Skeletal muscle cell (primary cell): ENCODE data around the gene UNC93A.

Source experiments
- DNase-seq: peaks from one replicate; pipeline ENCODE4 v3.0.0-alpha.2; 2010; ENCODE audit warnings: low read depth
- H3K4me3 ChIP-seq: 2 replicates; pipeline ENCODE4 v1.5.1; 2011; ENCODE audit warnings: low read depth, mild to moderate bottlenecking, control low read depth, low read length, moderate library complexity

Gene UNC93A

GRCh38 chr6:167291623-167292300, 647 bp downstream of the UNC93A start:
- no peak overlapping the region for H3K4me3 ChIP-seq
- DNase-seq = no peak

DNA sequence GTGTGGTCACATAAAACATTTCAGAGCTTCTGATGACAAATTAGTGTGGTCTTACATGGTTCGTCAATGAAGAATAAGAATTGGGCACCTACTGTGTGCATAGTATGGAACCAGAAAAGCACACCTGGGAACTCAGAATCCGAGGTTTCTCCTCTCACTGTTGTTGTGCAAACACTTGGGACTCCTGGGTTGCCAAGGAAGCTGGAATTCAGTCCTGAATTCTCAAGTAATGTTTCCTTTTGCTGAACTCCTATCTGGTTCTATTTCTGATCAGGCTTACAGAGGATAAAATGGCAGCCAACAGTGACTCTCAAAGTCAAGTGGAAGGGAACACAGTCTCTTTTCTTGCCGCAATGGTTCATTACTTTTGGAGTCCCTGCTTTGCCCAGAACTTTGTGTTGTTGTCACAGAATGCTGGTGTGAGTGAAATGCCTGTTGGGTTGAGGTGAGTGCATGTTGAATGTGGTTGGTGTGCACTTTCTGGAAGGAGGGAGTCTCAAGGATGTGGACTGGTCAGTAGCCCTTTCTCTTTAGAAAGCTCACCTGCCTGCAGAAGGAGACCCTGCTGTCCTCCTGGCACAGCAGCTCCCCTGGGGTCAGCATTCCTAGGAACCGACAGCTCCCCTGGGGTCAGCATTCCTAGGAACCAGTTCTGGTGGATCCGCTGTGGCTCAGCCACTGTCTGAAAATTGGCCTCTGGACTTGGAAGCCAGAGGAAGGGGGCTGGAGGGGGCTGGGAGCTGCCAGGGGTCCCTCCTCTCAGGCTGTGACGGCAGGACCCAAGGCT, 1.4 kb downstream of the UNC93A start:
- H3K4me3 ChIP-seq = no peak overlapping the region
- no peak for DNase-seq

DNA sequence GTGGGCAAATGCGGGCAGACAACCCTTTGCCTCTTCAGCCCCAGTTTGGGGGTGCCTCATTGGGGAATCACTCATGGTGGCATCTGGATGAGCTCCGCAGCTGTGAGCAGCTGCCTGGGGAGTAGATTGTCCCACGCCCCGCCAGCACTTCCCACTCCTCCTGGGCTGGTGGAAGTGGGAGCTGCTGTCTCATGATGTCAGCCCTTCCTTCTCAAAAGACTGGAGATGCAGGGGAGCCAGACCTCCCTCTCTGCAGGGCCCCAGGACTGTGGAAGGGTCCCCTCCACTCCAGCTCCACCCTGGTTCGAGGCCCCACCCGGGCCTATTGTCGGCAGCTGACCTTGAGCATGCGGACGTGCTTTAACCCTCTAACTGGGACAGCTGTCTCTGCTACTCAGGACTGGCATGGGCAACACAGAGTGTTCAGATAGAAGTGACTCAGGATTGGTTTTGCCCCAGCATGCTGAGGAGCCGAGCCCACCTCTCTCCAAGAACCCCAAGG, 2.0 kb downstream of the UNC93A start:
- no peak overlapping the region for H3K4me3 ChIP-seq
- no peak for DNase-seq

GRCh38 chr6:167293590-167294091, 2.5 kb downstream of the UNC93A start:
- DNase-seq = no peak
- no peak overlapping the region for H3K4me3 ChIP-seq

- no peak overlapping the region for H3K4me3 ChIP-seq
- no peak for DNase-seq
These were observed 3.1 kb downstream of the UNC93A start for GRCh38 chr6:167294241-167294640.

DNA sequence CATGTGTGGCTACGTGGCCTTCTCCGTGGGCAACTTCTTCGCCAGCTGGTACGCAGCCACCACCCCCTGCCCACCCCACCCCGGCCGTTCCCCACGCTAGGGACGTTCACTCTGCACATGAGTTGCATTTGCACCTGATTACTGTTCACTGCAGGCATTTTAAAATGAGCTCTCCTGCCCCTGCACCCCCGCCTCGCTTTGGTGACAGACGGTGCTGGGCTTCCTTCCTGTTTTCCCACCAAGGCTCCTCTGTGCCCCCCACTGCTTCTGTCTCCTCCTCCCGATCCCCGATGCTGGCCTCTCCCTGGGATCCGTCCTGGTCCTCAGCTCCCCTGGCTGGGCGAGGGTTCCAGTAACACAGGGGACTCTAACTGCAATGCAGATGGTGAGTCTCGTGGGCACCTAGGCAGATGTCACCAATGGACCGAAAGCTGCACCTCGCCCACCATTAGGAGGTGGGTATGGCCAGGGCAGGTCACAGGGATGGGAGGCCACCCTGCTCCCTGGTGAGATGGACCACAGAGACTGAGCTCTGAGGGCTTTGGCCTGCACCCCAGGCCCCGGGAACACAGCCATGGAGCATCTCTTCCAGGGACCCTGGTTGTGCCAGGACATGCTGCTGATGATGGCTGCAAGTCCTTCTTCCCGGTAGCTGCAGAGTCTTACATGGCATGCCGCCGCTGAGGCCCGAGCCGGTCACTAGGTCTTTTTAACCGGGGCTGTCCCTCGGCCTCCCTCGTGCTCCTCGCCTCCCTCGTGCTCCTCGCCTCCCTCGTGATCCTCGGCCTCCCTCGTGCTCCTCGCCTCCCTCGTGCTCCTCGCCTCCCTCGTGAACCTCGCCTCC, 3.8 kb downstream of the UNC93A start:
- H3K4me3 ChIP-seq = no peak overlapping the region
- DNase-seq = no peak

GRCh38 chr6:167295495-167296292, 4.6 kb downstream of the UNC93A start:
- H3K4me3 ChIP-seq = no peak overlapping the region
- no peak for DNase-seq

DNA sequence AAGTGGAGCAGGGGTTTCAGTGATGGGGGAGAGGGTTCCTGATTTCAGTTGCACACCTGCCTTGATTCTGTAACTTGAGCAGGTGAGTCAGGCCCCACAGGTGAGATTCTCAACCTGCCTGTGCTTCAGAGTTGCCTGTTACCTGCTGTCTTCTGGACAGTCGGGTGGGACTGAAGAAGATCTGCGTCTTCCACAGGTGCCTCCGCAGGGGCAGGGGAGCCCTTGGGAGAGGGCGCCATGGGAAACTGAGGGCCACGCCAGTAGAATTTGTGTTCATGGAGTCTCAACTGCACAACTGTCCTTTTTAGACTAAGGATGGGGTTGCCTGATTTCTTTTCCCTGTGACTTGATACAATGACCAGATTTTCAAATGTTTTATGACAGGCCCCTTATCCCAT, 5.2 kb downstream of the UNC93A start:
- no peak overlapping the region for H3K4me3 ChIP-seq
- DNase-seq = no peak

DNA sequence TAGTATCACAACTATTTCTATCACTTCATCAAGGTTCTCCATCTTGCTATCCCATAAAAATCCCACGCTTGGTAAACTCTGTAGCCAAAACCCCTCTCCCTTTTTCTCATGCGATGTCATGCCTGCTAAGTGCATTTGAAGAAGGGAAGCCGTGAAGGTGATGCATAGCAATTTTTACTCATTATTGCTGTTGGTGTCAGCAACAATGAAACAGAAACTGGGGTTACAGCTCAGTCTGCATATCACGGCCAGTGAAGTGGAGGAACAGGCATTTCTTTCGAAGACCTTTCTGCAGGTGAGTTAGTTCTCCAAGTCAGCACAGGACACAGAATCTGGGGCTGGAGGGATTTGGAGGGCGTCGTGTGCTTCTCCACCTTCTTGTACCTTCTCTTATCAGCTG, 5.8 kb downstream of the UNC93A start:
- no peak overlapping the region for H3K4me3 ChIP-seq
- DNase-seq = no peak

- no peak overlapping the region for H3K4me3 ChIP-seq
- DNase-seq = no peak
These were observed 7.0 kb downstream of the UNC93A start for GRCh38 chr6:167298127-167298526.

DNA sequence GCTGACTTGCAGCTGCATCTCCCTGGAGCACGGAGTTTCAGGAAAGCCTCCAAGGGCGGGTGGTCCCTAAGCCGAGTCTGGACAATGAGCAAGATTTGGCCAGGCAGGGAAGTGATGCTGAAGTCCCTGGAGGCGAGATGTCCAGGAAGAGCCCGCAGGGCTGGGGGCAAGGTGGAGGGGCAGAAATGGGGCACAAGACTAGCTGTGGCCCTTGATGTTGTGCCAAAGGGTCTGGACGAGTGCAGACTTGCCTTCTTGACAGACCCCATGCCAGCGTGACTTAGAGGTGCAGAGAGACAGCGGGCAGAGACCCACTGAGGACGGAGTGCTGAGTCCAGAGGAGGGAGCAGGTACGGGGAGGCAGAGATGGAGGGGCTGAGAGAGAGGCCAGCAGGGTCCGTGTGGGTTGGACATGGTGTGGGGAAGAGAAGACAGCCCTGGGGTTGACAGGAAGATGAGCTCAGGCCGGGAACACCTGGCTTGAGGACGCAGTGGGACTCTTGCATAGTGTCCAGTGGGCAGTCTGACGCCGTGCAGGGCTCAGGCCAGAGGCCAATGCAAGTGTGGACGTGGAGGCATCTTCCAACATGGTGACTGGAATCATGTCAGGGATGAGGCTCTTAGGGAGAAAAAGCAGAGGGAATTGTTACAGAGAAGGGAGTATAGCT, 8.7 kb downstream of the UNC93A start:
- no peak for DNase-seq
- no peak overlapping the region for H3K4me3 ChIP-seq

DNA sequence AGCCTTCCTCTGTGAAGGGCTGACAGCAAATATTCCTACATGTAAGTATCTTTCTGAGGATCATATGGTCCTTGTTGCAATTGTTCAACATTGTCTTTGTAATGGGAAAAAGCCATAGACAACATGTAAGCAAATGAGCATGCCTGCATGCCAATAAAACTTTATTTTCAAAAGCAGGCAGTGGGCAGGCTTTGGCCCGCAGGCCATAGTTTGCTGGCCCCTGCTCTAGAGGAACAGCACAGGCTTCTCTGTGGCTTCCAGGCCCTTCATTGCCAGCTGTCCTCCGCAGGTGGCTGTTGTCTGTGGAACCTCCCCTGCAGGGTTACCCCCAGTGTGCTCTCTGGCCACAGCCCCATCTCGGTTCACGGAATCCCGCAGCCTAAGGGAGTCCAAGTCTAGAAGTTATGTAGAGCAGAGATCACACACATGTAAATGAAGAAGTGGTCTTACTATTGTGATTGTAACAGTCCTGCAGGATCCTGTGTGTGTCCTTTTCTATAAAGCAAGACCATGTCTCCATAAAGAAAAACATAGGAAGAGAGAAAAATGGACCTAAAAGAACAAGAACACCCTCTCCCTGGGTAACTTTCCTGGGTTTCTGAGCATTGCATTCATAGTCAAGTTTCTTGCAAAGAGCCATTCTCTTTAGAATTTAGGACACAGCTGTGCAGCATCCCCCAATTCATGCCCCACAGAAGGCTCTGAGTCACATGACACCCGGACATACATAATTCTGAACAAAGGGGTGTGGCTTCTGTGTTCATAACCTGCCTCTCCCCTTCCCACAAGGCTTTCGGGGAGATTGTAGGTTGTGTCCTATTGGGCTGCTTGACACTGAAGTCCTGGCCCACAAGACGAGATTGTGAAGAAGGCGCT, 10.0 kb downstream of the UNC93A start:
- DNase-seq = no peak
- no peak overlapping the region for H3K4me3 ChIP-seq

GRCh38 chr6:167302074-167302473, 11.0 kb downstream of the UNC93A start:
- H3K4me3 ChIP-seq = no peak overlapping the region
- no peak for DNase-seq

GRCh38 chr6:167302796-167303195, 11.7 kb downstream of the UNC93A start:
- H3K4me3 ChIP-seq = no peak overlapping the region
- no peak for DNase-seq

- no peak overlapping the region for H3K4me3 ChIP-seq
These were observed 12.8 kb downstream of the UNC93A start for GRCh38 chr6:167303675-167304625.

DNA sequence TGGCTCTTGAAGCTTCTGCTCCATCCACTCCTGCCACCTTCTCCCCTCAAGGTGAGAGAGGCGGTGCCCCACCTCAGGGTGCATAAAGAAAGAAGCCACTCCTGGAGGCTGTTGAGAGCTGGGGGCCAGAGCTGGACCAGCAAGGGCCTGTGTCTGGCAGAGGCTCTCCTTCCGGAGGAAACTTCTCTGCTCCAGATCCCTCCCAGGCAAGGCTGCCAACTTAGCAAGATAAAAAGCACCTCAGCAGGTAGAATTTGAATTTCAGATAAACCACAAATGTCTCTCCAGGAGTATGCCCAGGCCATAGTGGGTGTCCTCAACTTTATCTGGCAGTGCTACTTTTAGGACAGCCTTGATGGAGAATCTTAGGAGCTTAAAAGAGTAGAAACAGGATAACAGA, 13.8 kb downstream of the UNC93A start:
- H3K4me3 ChIP-seq = no peak overlapping the region
- no peak for DNase-seq

More at GRCh38 chr6:167303675-167304625, 12.8 kb downstream of the UNC93A start:
- DNase-seq = no peak

- no peak for DNase-seq
- H3K4me3 ChIP-seq = no peak overlapping the region
These were observed 14.7 kb downstream of the UNC93A start for GRCh38 chr6:167305796-167306195.
